Hematopoietic multipotent progenitor cell treated with erythropoietin and hydrocortisone succinate and interleukin-3 and kit ligand, for 4 days (in vitro differentiated cells): Measurements from ENCODE around the gene B3GALT5.

Experiments used
- DNase-seq: peaks from one replicate; pipeline ENCODE4 v3.0.0-alpha.2; 2015

B3GALT5 gene

GRCh38 chr21:39648879-39649278, 36.1 kb downstream of the B3GALT5 start:
- DNase-seq: no peak

- DNase-seq: no peak
Observed at GRCh38 chr21:39649526-39649925, 36.8 kb downstream of the B3GALT5 start.

GRCh38 chr21:39650306-39650705, 37.6 kb downstream of the B3GALT5 start:
- no peak for DNase-seq

GRCh38 chr21:39650801-39651200, 38.1 kb downstream of the B3GALT5 start:
- no peak for DNase-seq

GRCh38 chr21:39651206-39651605, 38.5 kb downstream of the B3GALT5 start:
- DNase-seq: no peak

GRCh38 chr21:39654951-39655350, 42.2 kb downstream of the B3GALT5 start:
- DNase-seq: no peak

GRCh38 chr21:39655589-39655988, 42.8 kb downstream of the B3GALT5 start:
- DNase-seq: no peak

GRCh38 chr21:39656209-39656608, 43.5 kb downstream of the B3GALT5 start:
- DNase-seq: no peak

GRCh38 chr21:39657091-39657689, 44.5 kb downstream of the B3GALT5 start:
- no peak for DNase-seq

- DNase-seq: no peak
Observed at GRCh38 chr21:39658066-39658465, 45.3 kb downstream of the B3GALT5 start.

- DNase-seq: no peak
Observed at GRCh38 chr21:39659070-39659815, 46.5 kb downstream of the B3GALT5 start.

- peak; percentile 63 for DNase-seq
Observed at GRCh38 chr21:39660191-39660980, 47.6 kb downstream of the B3GALT5 start.

- no peak for DNase-seq
Observed at GRCh38 chr21:39661121-39661520, 48.4 kb downstream of the B3GALT5 start.

- no peak for DNase-seq
Observed at GRCh38 chr21:39661740-39662139, 49.0 kb downstream of the B3GALT5 start.

- no peak for DNase-seq
Observed at GRCh38 chr21:39662411-39662953, 49.7 kb downstream of the B3GALT5 start.

- no peak for DNase-seq
Observed at GRCh38 chr21:39663066-39663465, 50.3 kb downstream of the B3GALT5 start.

GRCh38 chr21:39663742-39664492, 51.2 kb downstream of the B3GALT5 start:
- no peak for DNase-seq

- DNase-seq: no peak
Observed at GRCh38 chr21:39664586-39664985, 51.8 kb downstream of the B3GALT5 start.

GRCh38 chr21:39666026-39666425, 53.3 kb downstream of the B3GALT5 start:
- DNase-seq: no peak

- DNase-seq: no peak
Observed at GRCh38 chr21:39666681-39667315, 54.1 kb downstream of the B3GALT5 start.

GRCh38 chr21:39667353-39667891, 54.7 kb downstream of the B3GALT5 start:
- DNase-seq: no peak

- DNase-seq: no peak
Observed at GRCh38 chr21:39668369-39668768, 55.6 kb downstream of the B3GALT5 start.
